Lower leg skin (tissue), 4 donors: ENCODE results near the gene SLFN14. TPM values are rescaled to one million over a fixed set of nuclear protein-coding genes. Genes with fewer than 3 reads are reported as not detected.
A peak's percentile ranks its signal among the peaks of the same experiment; 100 is the strongest.

ENCODE experiments used
- DNase-seq, 2 donors: peaks; one replicate each; pipeline ENCODE4 v3.0.0-alpha.2; 2019; ENCODE audit warnings: low spot score in 2 of 2
- H3K4me3 ChIP-seq: fragments of 200-600 bp; sonication (generic); 2 replicates; pipeline ENCODE4 v1.5.1; 2017; ENCODE audit warnings: mild to moderate bottlenecking, low read depth; ENCODE audit not compliant: poor library complexity, severe bottlenecking
- CTCF ChIP-seq, 3 donors: fragments of 450-650 bp; IDR thresholded peaks; one replicate each; pipeline ENCODE4 v1.5.1; 2016; ENCODE audit warnings: antibody characterized with exemption in 3 of 3, mild to moderate bottlenecking in 3 of 3, moderate library complexity in 2 of 3
- POLR2A ChIP-seq, 2 donors: fragments of 450-650 bp; IDR thresholded peaks; one replicate each; pipeline ENCODE4 v1.6.1; 2016 to 2017; ENCODE audit warnings: antibody characterized with exemption in 2 of 2, mild to moderate bottlenecking in 1 of 2, moderate library complexity in 1 of 2
- WGBS, 2 donors: methylation state at CpG; one replicate each; pipeline ENCODE4 v1.1.5; 2018; 5-methylcytosine and 5-hydroxymethylcytosine counted together
- intact Hi-C: fragments of 100-400 bp; cut with DNase I; formaldehyde crosslinking; loops from one replicate; pipeline ENCODE4 v1.15.0; 2023; ENCODE audit warnings: low total_unique reads
- total RNA-seq, 4 donors: library from RNA; depleted of rRNA; stranded (reverse); fragments of >200 nt; gene quantifications; one replicate each; pipeline ENCODE4 v1.1.0, GENCODE V29; 2016

The SLFN14 gene
- total RNA-seq, 4 donors from 2014 or later: not detected

DNA sequence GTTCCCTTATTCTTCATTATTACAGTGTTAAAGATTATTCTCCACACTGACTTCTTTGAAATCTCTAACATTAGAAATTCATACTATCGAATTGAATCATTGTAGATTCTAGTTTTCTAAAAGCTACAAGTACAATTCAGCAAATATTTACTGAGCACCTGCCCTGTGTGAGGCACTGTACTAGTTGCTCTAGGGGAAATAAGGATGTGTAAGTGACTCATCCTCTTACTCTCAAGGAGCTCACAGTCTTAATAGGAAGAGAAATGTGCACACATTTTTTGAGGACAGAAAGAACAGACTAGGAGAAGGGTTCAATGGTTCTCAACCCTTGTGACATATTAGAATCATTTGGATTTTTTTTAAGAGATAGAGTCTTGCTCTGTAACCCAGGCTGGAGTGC, 15.5 kb downstream of the SLFN14 start:
- no peak overlapping the region for H3K4me3 ChIP-seq
- DNase-seq: no peak
- intact Hi-C loops: no loop called here
- TF ChIP-seq POLR2A (IDR thresholded peaks at IDR 0.05) (no peak), CTCF (IDR thresholded peaks at IDR 0.05) (no peak)
- WGBS, 2 donors: 34 to 86% methylated on average over 1 of the region's 1 CpG

DNA sequence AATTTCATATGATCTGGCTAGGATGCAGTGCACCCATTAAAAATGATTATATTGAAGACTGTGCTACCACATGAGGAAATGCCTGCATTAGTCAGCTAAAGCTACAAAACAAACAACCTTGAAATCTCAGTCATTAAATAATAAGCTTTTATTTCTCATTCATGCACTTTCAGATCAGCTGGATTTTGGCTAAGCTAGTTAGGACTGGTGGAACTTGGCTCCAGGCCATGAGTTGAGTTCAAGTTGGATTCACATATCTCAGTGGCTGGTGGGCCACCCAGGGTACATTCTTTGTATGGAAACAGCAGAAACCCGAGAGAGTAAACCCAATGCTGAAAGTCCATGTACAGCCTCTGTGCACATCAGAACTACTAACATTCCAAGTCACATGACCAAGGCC, 16.8 kb downstream of the SLFN14 start:
- H3K4me3 ChIP-seq: no peak overlapping the region
- no peak for TF ChIP-seq POLR2A (IDR thresholded peaks at IDR 0.05)
- TF ChIP-seq CTCF (IDR thresholded peaks at IDR 0.05): no peak
- no peak for DNase-seq
- intact Hi-C loops: no loop called here
- WGBS, 2 donors: 40 to 47% methylated on average over 1 of the region's 1 CpG

GRCh38 chr17:35542990-35543389, 17.6 kb downstream of the SLFN14 start:
- no peak for DNase-seq
- intact Hi-C loops: no loop called here
- H3K4me3 ChIP-seq: no peak overlapping the region
- TF ChIP-seq CTCF (IDR thresholded peaks at IDR 0.05) (no peak), POLR2A (IDR thresholded peaks at IDR 0.05) (no peak)

- no peak for DNase-seq
- TF ChIP-seq CTCF (IDR thresholded peaks at IDR 0.05) (no peak), POLR2A (IDR thresholded peaks at IDR 0.05) (no peak)
- WGBS, 2 donors: 58 to 60% methylated on average over 1 of the region's 1 CpG
- no peak overlapping the region for H3K4me3 ChIP-seq
- intact Hi-C loops: no loop called here
These were observed 19.2 kb downstream of the SLFN14 start for GRCh38 chr17:35541434-35541833.

DNA sequence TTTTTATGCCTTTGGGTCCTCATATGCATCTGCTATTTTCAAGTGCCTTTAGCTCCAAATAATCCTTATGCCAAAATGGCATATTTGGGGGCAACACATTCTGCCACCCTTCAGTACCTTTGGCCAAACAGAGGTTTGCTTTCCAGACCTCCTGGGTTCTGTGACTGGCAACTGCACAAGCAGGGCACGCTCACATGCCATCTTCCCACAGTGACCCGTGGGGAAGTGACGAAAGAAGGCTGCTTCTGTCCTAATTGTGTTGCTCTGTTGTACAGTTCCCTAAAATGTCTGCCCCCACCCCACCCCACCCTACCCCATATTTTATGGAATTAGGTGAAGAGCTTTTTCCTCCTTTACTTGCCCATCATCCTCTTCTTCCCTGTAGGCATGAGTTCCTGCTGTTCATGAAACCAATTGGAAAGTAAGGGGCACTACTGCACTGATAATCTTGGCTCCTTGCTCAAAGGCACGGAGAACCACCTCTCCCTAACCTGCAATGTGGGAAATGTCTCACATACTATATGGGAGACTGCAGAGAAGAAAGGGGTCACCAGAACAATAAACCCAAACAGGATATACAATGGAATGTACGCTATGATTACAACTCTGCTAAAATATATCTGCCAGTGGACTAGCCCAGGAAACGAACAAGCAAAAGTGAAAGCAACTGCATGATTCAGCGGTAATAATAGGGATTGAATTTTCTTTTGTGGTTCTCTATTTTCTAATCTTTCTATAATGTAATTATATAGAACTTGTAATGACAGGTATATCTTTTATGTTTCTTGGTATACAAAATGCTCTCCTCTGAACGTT, 19.8 kb downstream of the SLFN14 start:
- no peak for TF ChIP-seq POLR2A (IDR thresholded peaks at IDR 0.05)
- TF ChIP-seq CTCF (IDR thresholded peaks at IDR 0.05): no peak
- peak in 1 of 2 donors; percentile 33 for DNase-seq
- H3K4me3 ChIP-seq: no peak overlapping the region
- WGBS, 2 donors: 42 to 53% methylated on average over 8 of the region's 8 CpGs
- intact Hi-C loops: no loop called here

GRCh38 chr17:35539659-35540026, 21.0 kb downstream of the SLFN14 start:
- TF ChIP-seq CTCF (IDR thresholded peaks at IDR 0.05) (no peak), POLR2A (IDR thresholded peaks at IDR 0.05) (no peak)
- intact Hi-C loops: loop anchor here (5.0 to 10.0 kb wide), 2 partner anchors 227 to 365 kb away; no protein-coding TSS in a partner anchor
- no peak overlapping the region for H3K4me3 ChIP-seq
- DNase-seq: no peak
- 40 to 42% methylated on average over 5 of the region's 5 CpGs for WGBS, 2 donors
